Effector memory CD4-positive, alpha-beta T cell (primary cell): Measurements from ENCODE around the gene CLIP4.
"Not testable (repeated sequence)": the region's sequence is repeated elsewhere in the genome, so short reads cannot be mapped to it uniquely, and the experiment has no call there.

Experiments
- DNase-seq, 3 donors: peaks; one replicate each; pipeline ENCODE4 v3.0.0-alpha.2; 2020
- H3K27ac ChIP-seq: 2 replicates; pipeline ENCODE4 v1.7.0; 2013; ENCODE audit warnings: mild to moderate bottlenecking, low read length, moderate library complexity; ENCODE audit not compliant: insufficient read depth, poor library complexity, severe bottlenecking
- H3K27me3 ChIP-seq: replicated peaks from 2 replicates; pipeline ENCODE4 v1.7.0; 2013; ENCODE audit warnings: mild to moderate bottlenecking, low read length; ENCODE audit not compliant: insufficient read depth, control insufficient read depth, poor library complexity, severe bottlenecking
- H3K36me3 ChIP-seq: 2 replicates; pipeline ENCODE4 v1.7.0; 2013; ENCODE audit warnings: mild to moderate bottlenecking, low read length, moderate library complexity; ENCODE audit not compliant: control insufficient read depth, insufficient read depth
- H3K4me1 ChIP-seq: 2 replicates; pipeline ENCODE4 v1.7.0; 2013; ENCODE audit warnings: low read length, mild to moderate bottlenecking; ENCODE audit not compliant: control insufficient read depth, insufficient read depth, poor library complexity, severe bottlenecking
- H3K4me3 ChIP-seq: 2 replicates; pipeline ENCODE4 v1.7.0; 2013; ENCODE audit warnings: low read length, low read depth, mild to moderate bottlenecking; ENCODE audit not compliant: insufficient read depth, poor library complexity, severe bottlenecking
- H3K9me3 ChIP-seq: 2 replicates; pipeline ENCODE4 v1.7.0; 2013; ENCODE audit warnings: mild to moderate bottlenecking, low read length, moderate library complexity; ENCODE audit not compliant: control insufficient read depth

CLIP4 gene

DNA sequence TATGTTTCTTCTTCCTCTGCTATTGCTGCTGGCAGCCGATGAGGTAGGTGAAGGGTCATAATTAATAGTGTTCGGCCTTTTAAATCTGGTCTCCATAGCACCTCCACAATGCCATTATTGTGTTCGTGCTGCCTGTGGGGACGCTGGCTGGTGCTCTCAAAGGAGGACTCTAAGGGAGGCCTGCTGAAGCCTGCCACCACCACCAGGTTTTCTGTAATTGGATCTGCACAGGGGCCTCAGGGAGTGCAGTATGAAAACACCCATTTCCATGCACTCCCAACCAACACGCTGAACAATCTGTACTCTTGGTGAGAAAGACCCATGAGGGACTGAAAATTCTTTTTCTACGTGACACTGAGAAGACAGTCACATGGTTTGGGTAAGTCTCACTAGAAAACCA, 17.6 kb upstream of the CLIP4 start:
- no peak for DNase-seq
- no peaks in the 10 kb centered on the region for H3K9me3 ChIP-seq
- no peak overlapping the region for H3K27ac ChIP-seq

DNA sequence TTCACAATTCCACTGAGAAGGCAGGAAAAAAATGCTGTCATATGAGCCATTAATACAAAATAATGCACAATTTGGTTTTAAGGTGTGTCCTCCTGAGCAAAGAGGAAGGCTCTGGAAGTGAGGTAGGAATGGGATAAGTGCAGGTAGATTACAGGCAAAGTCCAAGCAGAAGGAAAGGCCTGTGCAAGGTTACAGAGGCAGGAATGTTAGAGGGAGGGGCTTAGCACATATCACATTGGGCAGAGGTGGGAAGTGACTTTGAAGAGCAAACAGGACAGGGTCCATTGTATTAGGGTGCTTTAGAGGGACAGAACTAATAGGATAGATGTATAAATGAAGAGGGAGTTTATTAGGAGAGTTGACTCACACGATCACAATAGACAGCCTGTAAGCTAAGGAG, 14.7 kb upstream of the CLIP4 start:
- no peak for DNase-seq
- H3K4me3 ChIP-seq, result no peak overlapping the region
- no peaks in the 10 kb centered on the region for H3K9me3 ChIP-seq
- H3K36me3 ChIP-seq, result no peaks in the 10 kb centered on the region
- no peaks in the 10 kb centered on the region for H3K4me1 ChIP-seq
- no peaks in the 10 kb centered on the region for H3K27me3 ChIP-seq
- no peak overlapping the region for H3K27ac ChIP-seq

More for the DNA sequence above, 17.6 kb upstream of the CLIP4 start:
- Histone ChIP-seq H3K36me3 (no peaks in the 10 kb centered on the region), H3K27me3 (no peaks in the 10 kb centered on the region), H3K4me1 (no peaks in the 10 kb centered on the region), H3K4me3 (no peak overlapping the region)

DNA sequence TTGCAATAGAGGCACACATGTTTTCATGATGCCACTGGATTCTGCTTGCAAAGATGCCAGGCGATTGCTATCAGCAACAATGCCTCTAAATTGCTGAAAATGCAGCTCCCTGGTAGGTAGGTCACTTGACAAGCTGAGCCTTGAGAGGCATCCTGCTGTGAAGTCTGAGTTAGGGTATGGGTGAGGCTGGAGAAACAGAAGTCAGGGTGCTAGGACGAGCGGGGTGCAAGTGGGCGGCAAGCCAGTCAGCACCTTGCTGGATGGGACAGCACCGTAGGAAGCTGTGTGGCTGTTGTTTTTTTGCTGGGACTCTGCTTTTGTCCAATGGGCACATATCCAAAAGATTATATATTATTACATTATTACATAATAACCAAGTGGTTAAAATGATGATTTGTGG, 10.5 kb upstream of the CLIP4 start:
- no peaks in the 10 kb centered on the region for H3K4me1 ChIP-seq
- no peaks in the 10 kb centered on the region for H3K36me3 ChIP-seq
- no peaks in the 10 kb centered on the region for H3K9me3 ChIP-seq
- no peak for DNase-seq
- no peaks in the 10 kb centered on the region for H3K27me3 ChIP-seq
- H3K4me3 ChIP-seq, result no peak overlapping the region
- no peak overlapping the region for H3K27ac ChIP-seq

DNA sequence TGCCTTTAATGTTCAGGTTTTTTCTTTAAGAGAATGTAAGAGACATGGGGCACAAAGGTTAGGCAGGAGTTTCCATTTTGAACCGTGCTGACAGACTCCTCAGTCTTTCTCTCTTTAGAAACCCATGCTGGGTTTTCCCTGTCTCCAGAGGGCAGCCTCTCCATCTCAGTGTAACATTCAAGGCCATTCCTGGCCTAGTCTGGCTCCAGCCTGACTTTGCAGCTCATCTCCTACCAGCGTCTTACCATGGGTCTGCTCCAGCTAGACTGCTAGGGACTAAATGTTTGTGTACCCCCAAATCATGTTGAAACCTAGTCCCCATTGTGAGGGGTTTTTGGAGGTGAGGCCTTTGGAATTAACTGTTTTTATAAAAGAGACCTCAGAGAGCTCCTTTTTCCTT, 9.8 kb upstream of the CLIP4 start:
- no peak for DNase-seq
- H3K4me1 ChIP-seq, result no peaks in the 10 kb centered on the region
- no peaks in the 10 kb centered on the region for H3K36me3 ChIP-seq
- H3K27ac ChIP-seq, result no peak overlapping the region
- no peaks in the 10 kb centered on the region for H3K27me3 ChIP-seq
- H3K4me3 ChIP-seq, result no peak overlapping the region
- H3K9me3 ChIP-seq, result no peaks in the 10 kb centered on the region

DNA sequence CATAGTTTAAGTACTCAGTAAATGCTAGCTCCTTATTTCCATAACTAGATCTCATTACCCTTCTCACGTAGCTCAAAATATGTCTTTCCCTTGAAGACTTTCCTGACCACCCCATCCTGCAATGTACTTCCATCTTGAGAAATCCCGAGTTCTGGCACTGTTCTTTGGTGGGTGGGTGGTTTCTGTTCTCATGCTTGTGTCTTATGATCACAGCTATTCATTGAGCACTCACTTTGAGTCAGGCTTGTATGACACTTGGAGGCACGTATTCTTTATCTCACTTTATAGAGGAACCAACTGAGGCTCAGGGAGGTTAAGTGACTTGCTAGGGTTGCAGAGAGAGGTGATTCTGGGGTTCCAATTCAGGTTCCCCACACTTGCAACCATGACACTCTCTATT, 9.0 kb upstream of the CLIP4 start:
- DNase-seq, result no peak
- Histone ChIP-seq H3K9me3 (no peaks in the 10 kb centered on the region), H3K27ac (no peak overlapping the region), H3K4me3 (no peak overlapping the region), H3K36me3 (no peaks in the 10 kb centered on the region), H3K4me1 (no peaks in the 10 kb centered on the region), H3K27me3 (no peaks in the 10 kb centered on the region)

DNA sequence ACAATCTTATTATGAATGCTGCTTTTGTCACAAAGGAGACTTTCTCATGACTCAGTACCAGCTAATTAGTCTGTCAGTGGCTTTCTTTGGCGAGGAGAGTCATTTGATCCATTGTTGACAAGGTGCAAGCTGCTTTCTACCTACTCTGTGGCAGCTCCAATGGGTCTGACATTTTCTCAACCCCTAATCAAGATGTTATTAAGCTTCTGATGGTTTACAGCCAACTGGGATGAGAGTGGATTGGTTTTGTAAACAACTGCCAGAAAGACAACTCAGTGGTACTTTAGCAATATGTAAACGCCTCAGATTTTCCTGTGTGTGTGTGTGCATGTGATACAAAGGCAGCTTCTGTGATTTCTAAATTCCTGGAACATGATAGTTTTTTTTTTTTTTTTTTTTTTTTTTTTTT, 8.2 kb upstream of the CLIP4 start:
- no peak for DNase-seq
- Histone ChIP-seq H3K9me3 (no peaks in the 10 kb centered on the region), H3K4me1 (no peaks in the 10 kb centered on the region), H3K36me3 (no peaks in the 10 kb centered on the region), H3K27me3 (no peaks in the 10 kb centered on the region), H3K27ac (no peak overlapping the region), H3K4me3 (no peak overlapping the region)

DNA sequence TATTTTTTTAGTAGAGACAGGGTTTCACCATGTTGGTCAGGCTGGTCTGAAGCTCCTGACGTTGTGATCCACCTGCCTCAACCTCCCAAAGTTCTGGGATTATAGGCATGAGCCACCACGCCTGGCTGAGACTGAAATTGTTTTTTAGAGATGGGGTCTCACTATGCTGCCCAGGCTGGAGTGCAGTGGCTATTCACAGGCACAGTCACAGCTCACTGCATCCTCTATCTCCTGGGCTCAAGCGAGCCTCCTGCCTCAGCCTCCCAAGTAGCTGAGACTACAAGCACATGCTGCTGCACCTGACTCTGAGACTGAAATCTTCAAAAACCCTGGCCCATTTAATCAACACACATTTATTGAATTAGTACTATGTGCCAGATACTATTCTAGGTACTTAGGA, 7.7 kb upstream of the CLIP4 start:
- not testable (repeated sequence) for H3K36me3 ChIP-seq, DNase-seq, H3K4me1 ChIP-seq, H3K27me3 ChIP-seq, H3K27ac ChIP-seq, H3K4me3 ChIP-seq, H3K9me3 ChIP-seq

DNA sequence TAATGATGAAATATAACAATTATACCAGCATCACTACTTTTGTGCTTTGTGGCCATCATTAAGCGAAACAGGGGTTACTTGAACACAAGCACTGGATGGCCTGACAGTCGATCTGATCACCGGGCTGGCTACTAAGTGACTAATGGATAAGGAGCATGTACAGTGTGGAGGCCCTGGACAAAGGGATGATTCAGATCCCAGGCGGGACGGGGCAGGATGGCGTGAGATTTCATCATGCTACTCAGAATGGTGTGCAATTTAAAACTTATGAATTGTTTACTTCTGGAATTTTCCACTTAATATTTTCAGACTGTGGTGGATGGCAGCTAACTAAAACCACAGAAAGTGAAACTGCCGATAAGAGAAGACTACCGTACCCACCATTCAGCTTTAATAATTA, 7.0 kb upstream of the CLIP4 start:
- no peak overlapping the region for H3K4me3 ChIP-seq
- no peaks in the 10 kb centered on the region for H3K9me3 ChIP-seq
- H3K27ac ChIP-seq, result no peak overlapping the region
- no peaks in the 10 kb centered on the region for H3K4me1 ChIP-seq
- no peaks in the 10 kb centered on the region for H3K27me3 ChIP-seq
- H3K36me3 ChIP-seq, result no peaks in the 10 kb centered on the region
- no peak for DNase-seq

DNA sequence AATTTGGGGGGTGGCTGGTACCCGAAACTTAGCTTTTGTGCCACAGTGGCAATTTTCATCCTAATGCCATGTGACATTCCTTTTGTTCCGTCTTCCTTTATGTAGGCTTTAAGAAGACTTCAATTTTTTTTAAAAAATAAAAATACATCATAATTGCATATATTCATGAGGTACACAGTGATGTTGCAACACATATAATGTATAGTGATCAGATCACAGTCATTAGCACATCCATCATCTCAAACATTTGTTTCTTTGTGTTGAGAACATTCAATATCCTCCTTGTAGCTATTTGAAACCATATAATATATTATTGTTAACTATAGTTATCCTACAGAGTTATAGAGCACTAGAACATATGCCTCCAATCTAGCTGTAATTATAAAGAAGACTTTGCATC, 6.0 kb upstream of the CLIP4 start:
- Histone ChIP-seq H3K27ac (no peak overlapping the region), H3K9me3 (no peaks in the 10 kb centered on the region), H3K36me3 (no peaks in the 10 kb centered on the region), H3K4me3 (no peak overlapping the region), H3K27me3 (no peaks in the 10 kb centered on the region), H3K4me1 (no peaks in the 10 kb centered on the region)
- DNase-seq, result no peak

DNA sequence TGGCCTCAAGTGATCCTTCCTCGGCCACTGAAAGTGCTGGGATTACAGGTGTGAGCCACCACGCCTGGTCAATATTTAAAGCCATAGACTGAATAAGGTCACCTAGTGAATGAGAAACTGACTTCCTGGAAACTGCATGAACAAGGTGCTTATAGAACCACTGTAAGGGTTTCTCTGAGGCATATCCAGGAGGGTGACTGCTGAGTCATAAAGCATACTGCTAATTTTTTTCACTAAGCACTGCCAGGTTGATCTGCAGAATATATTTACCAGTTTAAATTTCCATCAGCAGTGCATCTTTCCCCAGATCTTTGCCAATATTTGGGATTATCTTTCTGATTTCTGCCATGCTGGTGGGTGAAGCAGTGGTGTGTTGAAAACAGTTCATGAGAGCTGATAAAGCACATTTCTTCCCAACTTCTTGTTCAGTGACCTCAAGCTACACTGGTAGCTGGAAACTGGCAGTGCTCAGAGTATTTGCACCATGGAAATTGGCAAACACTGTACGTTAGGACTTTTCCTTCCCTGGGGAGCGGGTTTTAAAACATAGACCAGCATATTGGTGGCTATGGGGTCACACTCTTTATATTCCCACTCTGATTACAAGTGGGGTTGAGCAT, 4.2 kb upstream of the CLIP4 start:
- H3K9me3 ChIP-seq, result no peaks in the 10 kb centered on the region
- H3K4me3 ChIP-seq, result no peak overlapping the region
- no peaks in the 10 kb centered on the region for H3K27me3 ChIP-seq
- peaks cover 7% of the 10 kb centered on the region for H3K4me1 ChIP-seq
- H3K27ac ChIP-seq, result no peak overlapping the region
- no peak for DNase-seq
- H3K36me3 ChIP-seq, result no peaks in the 10 kb centered on the region

DNA sequence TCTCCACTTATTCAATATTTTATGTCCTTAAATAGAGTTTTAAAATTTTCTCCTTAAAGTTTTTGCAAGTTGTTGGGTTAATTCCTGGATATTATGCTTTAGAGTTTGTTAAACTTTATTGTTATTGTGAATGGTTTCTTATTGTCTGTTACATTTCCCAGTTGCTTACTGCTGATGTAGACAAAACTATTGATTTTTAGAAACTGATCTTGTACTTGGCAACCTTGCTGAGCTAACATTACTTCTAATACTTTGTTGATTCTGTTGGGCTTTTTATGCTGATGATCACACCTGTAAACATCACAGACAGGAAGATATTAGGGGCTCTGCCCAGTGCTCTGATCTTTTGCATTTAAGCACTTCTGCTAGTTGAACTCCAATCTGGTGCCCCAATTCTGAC, 2.8 kb upstream of the CLIP4 start:
- Histone ChIP-seq H3K36me3 (no peaks in the 10 kb centered on the region), H3K4me3 (no peak overlapping the region), H3K27me3 (no peaks in the 10 kb centered on the region), H3K27ac (no peak overlapping the region), H3K4me1 (peaks cover 9% of the 10 kb centered on the region), H3K9me3 (no peaks in the 10 kb centered on the region)
- no peak for DNase-seq
